ENCODE data around the gene AK2.

DNA sequence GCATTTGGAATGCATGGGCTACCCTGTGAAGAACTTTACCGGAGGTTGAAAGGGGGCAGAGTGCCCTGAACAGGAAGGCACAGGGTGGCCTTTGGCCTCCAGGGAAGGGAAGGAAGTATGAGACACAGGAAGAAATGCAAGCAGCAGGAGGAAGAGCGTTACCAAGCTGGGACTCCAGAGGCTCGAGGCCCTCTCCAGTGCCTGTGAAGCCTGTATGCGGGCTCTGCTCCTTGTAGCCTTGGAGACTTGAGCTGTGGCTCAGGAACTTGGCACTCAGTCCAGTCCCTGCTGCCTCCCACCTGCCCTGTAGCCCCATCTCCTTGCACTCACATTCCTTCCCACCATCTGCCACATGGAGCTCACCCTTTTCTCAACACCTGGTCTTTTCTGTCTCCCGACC is 38.6 kb downstream of the AK2 start:
- peak in 1 of 2 donors; percentile 20 for TF ChIP-seq POLR2AphosphoS5 (IDR thresholded peaks at IDR 0.05)
- TF ChIP-seq, protein P1, sequence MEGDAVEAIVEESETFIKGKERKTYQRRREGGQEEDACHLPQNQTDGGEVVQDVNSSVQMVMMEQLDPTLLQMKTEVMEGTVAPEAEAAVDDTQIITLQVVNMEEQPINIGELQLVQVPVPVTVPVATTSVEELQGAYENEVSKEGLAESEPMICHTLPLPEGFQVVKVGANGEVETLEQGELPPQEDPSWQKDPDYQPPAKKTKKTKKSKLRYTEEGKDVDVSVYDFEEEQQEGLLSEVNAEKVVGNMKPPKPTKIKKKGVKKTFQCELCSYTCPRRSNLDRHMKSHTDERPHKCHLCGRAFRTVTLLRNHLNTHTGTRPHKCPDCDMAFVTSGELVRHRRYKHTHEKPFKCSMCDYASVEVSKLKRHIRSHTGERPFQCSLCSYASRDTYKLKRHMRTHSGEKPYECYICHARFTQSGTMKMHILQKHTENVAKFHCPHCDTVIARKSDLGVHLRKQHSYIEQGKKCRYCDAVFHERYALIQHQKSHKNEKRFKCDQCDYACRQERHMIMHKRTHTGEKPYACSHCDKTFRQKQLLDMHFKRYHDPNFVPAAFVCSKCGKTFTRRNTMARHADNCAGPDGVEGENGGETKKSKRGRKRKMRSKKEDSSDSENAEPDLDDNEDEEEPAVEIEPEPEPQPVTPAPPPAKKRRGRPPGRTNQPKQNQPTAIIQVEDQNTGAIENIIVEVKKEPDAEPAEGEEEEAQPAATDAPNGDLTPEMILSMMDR (IDR thresholded peaks at IDR 0.05): no peak
- TF ChIP-seq EP300 (IDR thresholded peaks at IDR 0.05): no peak
- TF ChIP-seq POLR2A (IDR thresholded peaks at IDR 0.05; ENCODE audit: low read depth): no peak

Measured in esophagus muscularis mucosa (tissue), 4 donors.